Measurements from ENCODE around the gene TREML2.

Gene TREML2

GRCh38 chr6:41177287-41177686, 23.7 kb downstream of the TREML2 start:
- no peak for DNase-seq (ENCODE audit: low read depth in 2 of 2)

DNA sequence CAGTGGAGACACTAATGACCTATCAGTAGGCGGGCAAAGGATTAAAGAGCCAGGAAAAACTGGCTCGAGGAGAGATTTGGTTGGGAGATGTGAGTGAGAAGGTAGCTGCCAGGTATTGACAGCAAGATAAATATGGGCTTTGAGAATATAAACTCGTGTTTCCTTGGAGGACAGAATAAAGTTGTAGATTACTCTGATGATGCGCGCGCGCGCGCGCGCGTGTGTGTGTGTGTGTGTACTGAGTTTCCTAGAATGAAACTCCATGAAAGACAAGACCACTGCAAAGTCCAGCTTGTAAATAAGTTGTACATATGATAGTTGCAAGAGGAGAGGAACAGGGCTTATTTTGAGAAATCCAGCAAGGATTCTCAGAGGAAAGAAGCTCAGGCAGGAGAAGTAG, 24.8 kb downstream of the TREML2 start:
- DNase-seq (ENCODE audit: low read depth in 2 of 2) = no peak

GRCh38 chr6:41175084-41175483, 25.9 kb downstream of the TREML2 start:
- no peak for DNase-seq (ENCODE audit: low read depth in 2 of 2)

- DNase-seq (ENCODE audit: low read depth in 2 of 2) = no peak
Measured at GRCh38 chr6:41174610-41175009, 26.3 kb downstream of the TREML2 start.

DNA sequence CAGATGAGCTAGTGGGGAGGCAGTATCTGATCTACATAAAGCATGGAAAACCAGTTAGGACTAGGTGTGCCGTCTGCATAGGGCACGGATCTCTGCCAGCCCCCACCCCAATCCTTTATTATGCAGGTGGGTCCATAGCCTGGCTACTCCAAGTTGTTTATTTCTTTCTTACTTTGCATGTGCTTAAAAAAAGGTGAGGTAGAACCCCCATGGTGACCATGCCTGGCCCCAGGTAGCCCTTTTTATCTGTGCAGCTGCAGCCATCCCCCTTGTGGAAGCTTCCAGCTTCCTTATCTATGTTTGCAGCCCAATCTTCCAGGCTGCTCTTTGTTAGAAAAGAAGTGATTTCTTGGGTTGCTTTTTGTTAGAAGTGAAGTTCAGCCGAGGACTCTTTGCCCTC, 29.0 kb downstream of the TREML2 start:
- DNase-seq (ENCODE audit: low read depth in 2 of 2) = no peak

DNA sequence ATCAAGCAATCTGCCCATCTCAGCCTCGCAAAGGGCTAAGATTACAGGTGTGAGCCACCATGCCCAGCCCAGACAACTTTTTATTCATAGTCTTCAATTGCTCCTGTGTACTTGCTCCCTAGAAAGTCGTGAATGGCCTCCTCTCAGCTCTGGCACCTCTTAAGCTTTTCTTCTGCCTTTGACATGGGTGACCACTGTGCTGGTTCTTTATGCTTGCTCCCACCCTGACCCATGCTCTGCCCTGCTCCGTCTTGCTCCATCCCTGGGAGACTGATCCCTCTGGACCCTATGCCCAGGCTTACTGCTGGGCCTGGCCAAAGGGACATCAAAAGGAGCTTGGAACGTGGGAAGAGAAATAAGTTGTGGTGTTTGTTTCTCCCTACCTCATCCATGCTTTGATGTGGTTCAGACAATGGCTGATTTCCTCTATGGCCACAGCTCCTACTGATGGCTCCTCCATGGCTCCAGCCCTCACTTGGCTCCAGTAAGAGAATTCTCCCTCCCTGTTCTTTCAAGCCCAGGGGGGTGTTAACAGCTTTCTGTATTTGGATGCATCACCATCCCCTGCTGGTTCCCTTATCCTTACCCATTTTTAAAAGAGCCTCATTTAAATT, 30.3 kb downstream of the TREML2 start:
- no peak for DNase-seq (ENCODE audit: low read depth in 2 of 2)

DNA sequence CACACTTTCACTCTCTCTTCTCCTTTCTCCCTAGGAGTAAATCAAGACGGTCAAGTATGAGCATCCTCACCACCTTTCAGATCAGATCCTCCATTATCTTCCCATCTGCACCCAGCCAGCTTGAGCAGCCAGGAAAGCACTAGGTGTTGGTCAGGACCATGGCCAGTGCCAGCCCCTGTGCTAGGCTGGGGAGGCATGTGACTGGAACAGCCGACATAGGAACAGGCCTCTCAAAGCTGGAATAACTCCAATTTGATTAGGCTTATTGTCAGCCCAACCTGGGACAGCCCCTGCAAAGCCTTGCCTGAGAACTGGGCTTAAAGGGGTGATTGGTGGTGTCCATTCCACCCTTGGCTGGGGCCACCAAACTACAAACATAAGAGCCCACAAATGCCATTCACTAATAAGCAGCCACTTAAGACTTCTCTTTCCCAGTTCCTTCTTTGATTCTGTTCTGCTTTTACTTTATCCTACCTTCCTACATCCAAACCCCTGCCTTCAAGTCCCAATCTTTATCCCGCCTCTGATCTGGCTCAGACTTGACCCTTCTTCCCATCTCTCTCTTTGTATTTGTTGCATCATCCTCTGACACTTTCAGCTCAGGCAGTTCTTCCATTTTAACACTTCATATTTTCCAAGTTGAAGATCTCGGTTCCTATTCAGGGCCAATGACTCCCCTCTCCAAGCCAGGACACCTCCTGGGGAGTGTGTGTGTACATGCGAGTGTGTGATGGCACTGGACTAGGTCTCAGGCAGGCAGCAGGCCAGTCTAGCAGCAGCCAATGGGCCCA, 33.6 kb downstream of the TREML2 start:
- DNase-seq (ENCODE audit: low read depth in 2 of 2) = no peak

DNA sequence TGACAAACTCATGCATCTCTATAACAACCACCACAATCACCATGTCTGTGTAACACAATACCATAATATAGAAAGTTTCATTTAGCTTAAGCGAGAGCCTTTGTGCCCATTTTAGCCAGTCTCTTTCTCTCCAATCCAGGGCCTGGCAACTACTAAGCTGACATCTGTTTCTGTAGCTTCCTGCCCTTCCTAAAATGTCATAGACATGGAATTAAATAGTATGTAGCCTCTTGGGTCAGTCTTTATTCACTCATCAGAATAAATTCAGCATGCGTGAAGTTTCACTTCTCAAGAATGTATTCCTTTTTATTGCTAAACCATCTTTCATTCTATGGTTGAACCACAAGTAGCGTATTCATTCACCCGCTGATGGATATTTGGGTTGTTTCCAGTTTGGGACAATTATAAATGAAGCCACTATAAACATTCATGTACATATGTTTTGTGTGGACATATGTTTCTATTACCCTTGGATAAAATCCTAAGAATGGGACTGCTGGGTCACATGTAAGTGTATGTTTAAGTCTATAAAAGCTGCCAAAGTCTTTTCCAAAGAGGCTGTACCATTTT, 36.3 kb downstream of the TREML2 start:
- no peak for DNase-seq (ENCODE audit: low read depth in 2 of 2)

DNA sequence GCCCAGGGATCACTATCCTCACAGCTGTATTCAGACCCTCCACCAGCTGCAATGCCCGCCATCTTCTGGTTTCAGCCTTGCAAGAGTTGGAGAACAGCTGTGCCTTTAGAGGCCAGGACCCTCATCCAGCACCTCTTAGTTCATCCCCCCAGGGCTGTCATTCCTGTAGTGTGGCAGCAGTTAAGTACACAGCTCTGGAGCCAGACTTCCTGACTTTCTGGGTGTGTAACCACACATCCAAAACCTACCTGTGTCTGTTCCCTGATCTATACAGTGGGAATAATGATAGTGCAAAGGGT, 37.6 kb downstream of the TREML2 start:
- DNase-seq (ENCODE audit: low read depth in 2 of 2) = no peak

- no peak for DNase-seq (ENCODE audit: low read depth in 2 of 2)
Measured at GRCh38 chr6:41162687-41163418, 38.1 kb downstream of the TREML2 start, which contains the start of gene TREM2. TREM2 (minus strand) TSS chr6:41163116; CDS start chr6:41163082, 34 bp downstream.

DNA sequence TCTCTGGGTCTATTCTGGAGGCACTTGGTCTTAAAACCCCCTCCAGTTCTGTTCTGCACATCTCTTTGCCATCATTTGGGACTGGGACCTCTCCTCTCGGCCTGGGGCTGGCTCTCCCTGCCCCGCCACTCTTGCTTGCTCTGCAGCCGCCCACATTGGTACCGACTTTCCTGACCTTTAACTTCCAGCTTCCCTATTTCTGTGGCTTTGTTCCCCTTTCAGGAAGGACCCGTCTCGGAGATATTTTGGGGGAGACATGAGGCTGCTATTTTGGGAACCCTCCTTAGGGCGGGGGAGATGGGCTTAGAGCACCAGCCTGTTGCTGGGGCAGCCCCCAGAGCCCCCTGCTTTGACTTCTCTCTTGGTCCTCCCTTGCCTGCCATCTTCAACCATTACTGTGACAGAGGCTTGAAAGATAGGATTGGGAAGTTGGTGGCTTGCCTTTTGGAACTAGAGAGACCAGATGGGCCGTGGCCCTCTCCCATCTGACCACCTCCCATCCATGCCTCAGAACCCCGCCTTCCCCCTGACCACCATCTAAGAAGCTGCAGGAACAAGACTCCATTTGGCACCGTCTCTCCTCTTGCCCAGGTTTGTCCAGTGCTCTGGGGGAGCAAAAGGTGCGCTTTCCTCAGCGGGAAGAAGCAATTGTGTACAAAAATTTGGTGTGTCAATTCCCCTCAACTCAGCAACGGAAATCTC, 38.9 kb downstream of the TREML2 start:
- no peak for DNase-seq (ENCODE audit: low read depth in 2 of 2)

GRCh38 chr6:41161380-41161779, 39.6 kb downstream of the TREML2 start:
- DNase-seq (ENCODE audit: low read depth in 2 of 2) = no peak

DNA sequence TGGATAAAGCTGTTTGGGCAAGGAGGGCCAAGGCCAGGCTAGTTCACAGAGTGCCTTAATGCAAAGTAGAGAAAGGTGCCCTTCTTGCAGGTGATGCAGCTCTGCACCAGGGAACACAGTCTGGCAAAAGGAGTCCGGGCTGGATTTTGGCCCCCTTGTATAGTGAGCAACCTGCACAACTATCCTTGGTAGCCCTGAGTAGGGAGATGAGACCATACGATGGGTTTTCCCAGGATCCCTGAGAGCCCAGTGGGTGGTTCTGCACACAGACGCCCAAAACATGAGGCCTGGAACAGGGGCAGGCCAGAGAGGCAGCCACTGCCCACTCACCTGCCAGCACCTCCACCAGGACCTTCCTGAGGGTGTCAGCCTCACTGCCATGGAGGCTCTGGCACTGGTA, 40.0 kb downstream of the TREML2 start:
- no peak for DNase-seq (ENCODE audit: low read depth in 2 of 2)

DNA sequence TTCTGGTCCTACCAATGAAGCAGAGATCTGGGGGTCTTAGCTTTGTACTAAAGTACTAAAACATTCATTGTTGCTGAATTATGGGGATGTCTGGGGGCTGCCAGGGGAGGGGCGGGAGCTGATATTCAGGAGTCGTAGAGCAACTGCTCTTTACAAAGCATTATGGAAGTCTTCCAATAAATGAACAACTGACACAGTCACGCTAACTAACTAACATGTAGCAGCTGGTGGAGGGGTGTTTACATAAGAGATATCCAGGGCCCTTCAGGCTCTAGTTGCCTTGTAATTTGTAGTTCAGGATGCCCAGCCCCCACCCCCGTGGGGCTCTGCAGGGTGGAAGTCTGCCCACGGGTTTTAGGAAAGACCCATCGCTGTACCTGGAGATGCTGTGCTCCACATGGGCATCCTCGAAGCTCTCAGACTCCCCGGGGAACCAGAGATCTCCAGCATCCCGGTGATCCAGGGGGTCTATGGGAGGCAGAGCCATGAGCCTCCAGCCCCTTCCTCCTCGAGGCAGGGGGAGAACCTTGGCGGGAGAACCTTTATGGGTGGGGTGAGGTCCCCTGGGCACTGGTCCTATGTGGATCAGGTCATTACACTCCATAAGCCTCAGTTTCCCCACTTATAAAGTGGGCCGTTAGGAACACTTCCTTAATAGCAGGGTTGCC, 41.4 kb downstream of the TREML2 start:
- no peak for DNase-seq (ENCODE audit: low read depth in 2 of 2)

GRCh38 chr6:41157323-41157722, 43.6 kb downstream of the TREML2 start:
- DNase-seq (ENCODE audit: low read depth in 2 of 2) = no peak

DNA sequence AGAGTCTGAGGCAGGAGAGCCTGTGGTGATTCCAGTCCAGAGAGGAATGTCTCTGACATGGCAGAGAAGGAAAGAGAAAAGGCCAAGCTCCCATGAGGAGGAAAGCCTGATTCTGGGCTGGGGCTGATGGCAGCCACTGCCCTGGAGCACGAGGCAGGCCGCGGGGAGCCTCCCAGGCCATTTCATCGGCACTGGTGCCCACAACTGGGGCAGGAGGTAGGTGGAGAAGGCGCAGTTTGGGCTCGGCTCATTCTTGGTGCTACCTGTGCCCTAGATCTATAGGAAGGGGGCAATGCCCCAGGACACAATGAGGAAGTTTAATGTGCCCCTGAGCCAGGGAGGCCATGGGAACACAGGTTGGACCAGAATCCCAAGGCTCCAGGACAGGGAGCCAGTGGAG, 44.2 kb downstream of the TREML2 start:
- DNase-seq (ENCODE audit: low read depth in 2 of 2) = no peak

DNA sequence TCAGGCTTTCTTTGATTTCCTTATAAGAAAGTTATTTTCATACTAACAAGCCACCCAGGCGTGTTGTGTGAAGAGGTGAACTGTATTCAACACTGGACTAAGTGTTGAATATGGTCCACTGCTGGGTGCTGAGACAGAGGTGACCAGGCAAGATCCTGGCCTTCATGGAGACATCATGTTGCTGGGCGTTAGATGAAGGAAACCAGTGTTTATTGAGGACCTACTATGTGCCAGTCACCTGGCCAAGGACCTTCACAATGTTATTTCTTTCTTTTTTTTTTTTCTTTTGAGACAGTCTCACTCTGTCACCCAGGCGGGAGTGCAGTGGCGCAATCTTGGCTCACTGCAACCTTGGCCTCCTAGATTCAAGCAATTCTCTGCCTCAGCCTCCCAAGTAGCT, 44.9 kb downstream of the TREML2 start:
- DNase-seq (ENCODE audit: low read depth in 2 of 2) = no peak

DNA sequence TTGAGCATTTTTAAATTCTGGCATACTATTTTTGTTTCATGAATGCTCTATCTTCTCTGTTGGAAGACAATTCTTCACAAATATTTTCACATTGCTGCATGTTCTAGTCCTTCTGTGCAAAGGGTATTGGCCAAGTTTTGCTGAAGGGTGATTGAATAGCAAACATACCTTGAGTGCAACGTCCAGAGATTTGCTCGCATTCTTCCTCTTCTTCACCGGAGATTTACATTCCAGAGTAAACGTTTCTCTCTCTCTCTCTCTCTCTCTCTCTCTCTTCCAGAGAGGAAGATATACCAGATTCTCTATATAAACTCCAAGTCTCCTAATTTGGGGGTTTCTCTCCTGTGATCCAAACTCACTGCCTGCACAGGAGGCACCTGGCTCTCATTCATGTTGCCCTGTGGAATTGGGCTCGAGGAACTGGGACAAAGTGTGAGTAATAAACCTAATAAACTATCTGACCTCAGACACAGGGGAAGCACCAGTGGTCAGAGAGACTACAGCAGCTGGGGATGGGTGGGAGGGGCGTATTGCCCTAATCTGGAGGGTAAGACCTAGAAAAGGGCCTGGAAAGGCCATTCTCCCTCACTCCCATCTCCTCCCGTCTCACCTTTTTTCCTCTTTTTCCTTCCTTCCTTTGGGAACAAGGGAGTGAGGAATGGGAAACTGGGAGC, 45.7 kb downstream of the TREML2 start:
- no peak for DNase-seq (ENCODE audit: low read depth in 2 of 2)

DNA sequence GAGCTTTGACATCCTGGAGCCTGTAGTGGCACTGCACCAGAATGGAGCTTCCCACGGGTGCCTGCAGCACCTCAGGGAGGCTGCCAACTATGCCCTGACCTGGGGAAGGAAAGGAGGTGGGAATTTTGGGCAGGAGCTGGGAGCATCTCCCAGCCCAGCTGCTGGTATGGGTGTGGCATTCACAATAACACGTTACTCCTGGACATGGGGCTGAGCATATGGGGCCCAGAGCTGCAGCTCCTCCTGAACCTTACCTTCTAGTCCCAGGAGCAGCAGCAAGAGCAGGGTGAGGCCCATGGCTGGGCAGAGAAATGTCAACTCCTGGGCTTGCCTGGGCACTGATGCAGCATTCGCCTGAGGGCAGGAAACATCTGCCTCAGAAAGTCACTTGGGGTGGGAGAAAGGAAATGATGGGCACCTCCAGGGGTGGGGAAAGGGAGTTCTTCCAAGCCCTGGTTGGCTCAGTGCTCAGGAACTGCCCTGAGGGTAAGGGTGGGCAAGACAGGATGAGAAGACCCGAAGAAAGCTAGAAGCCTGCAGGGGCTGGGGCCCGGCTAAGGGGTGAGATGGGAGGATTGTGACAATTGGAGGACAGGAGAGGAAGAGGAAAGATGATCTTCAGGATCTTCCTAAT, 46.8 kb downstream of the TREML2 start, which contains the start of gene TREML1:
TSS of gene TREML1 (minus strand) at position 356 of the 634 bp plus-strand sequence. CDS start at position 297, 59 bp downstream.
- no peak for DNase-seq (ENCODE audit: low read depth in 2 of 2)

GRCh38 chr6:41153451-41153850, 47.5 kb downstream of the TREML2 start:
- no peak for DNase-seq (ENCODE audit: low read depth in 2 of 2)
